ENCODE measurements around the gene TRERF1. TPM values are rescaled to one million over a fixed set of nuclear protein-coding genes. Genes with fewer than 3 reads are reported as not detected.
A peak's percentile ranks its signal among the peaks of the same experiment; 100 is the strongest.

TRERF1 gene
- total RNA-seq, 1 donor from 2014 or later: 3.8 TPM

DNA sequence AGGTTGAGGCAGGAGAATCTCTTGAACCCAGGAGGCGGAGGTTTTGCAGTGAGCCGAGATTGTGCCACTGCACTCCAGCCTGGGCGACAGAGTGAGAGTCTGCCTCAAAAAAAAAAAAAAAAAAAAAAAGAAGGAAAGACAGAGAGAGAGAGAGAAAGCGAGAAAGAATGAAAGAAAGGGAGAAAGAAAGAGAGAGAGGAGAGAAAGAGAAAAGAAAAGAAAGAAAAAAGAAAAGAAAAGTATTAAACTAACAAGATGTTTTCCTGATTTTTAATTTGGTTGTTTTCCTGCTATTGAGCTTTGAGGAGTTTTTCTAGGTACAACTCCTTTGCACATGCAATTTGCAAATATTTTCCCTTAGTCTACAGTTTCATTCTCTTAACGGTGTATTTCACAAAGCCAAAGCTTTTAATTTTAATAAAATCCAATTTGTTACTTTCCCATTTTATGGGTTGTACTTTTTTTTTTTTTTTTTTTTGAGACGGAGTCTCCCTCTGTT, 10.8 kb upstream of the TRERF1 start:
- intact Hi-C loops (cut with DNase I): no loop called here

DNA sequence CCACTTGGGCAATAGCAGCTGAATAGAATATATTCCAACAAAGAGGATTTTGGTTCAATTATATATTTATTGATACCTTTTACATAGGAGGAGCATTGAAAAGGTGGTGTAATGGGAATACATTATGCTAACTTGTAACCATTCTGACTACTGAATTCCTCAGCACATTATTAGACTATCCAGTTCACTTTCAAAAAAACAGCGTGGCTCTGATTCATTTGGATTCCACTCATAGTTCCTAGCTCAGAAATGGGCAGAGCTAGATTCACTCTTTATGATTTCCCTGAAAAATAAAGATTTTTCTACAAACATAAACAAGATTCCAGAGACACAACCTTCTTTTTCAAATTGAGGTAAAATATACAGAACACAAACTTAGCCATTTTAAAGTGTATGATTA, 9.2 kb upstream of the TRERF1 start:
- H3K9me3 ChIP-seq: no peaks in the 10 kb centered on the region
- ATAC-seq: no peak
- TF ChIP-seq, protein P1, sequence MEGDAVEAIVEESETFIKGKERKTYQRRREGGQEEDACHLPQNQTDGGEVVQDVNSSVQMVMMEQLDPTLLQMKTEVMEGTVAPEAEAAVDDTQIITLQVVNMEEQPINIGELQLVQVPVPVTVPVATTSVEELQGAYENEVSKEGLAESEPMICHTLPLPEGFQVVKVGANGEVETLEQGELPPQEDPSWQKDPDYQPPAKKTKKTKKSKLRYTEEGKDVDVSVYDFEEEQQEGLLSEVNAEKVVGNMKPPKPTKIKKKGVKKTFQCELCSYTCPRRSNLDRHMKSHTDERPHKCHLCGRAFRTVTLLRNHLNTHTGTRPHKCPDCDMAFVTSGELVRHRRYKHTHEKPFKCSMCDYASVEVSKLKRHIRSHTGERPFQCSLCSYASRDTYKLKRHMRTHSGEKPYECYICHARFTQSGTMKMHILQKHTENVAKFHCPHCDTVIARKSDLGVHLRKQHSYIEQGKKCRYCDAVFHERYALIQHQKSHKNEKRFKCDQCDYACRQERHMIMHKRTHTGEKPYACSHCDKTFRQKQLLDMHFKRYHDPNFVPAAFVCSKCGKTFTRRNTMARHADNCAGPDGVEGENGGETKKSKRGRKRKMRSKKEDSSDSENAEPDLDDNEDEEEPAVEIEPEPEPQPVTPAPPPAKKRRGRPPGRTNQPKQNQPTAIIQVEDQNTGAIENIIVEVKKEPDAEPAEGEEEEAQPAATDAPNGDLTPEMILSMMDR (IDR thresholded peaks at IDR 0.05): no peak
- intact Hi-C loops (cut with DNase I): no loop called here
- no peak for DNase-seq
- no peaks in the 10 kb centered on the region for H3K36me3 ChIP-seq
- H3K4me3 ChIP-seq: no peak overlapping the region
- H3K27ac ChIP-seq: no peak overlapping the region
- H3K27me3 ChIP-seq: no peaks in the 10 kb centered on the region
- no peaks in the 10 kb centered on the region for H3K4me1 ChIP-seq

More for the DNA sequence above, 10.8 kb upstream of the TRERF1 start:
- no peak overlapping the region for H3K27ac ChIP-seq
- no peaks in the 10 kb centered on the region for H3K4me1 ChIP-seq
- H3K4me3 ChIP-seq: no peak overlapping the region
- H3K27me3 ChIP-seq: no peaks in the 10 kb centered on the region
- H3K36me3 ChIP-seq: no peaks in the 10 kb centered on the region
- ATAC-seq (no peak), DNase-seq (no peak)
- H3K9me3 ChIP-seq: no peaks in the 10 kb centered on the region
- TF ChIP-seq, protein P1 (IDR thresholded peaks at IDR 0.05): no peak

DNA sequence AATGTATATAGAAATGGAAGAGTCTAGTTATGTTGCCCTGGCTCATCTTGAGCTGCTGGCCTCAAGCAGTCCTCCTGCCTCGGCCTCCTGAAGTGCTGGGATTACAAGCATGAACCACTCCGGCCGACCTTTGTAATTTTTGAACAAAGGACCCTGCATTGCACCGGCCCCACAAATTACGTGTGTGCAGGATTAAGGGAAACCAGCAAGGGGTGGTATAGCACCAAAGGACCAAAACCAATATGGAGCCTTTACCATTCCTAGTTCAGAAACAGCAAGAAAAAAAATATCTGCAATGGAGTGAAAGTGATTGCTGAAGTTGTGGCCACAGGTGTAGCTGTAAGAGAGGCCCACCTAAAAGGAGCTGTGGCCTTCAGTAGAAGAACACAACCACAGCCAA, 8.2 kb upstream of the TRERF1 start:
- Histone ChIP-seq H3K27me3 (no peaks in the 10 kb centered on the region), H3K4me3 (no peak overlapping the region), H3K4me1 (no peaks in the 10 kb centered on the region), H3K9me3 (no peaks in the 10 kb centered on the region), H3K27ac (no peak overlapping the region), H3K36me3 (no peaks in the 10 kb centered on the region)
- intact Hi-C loops (cut with DNase I): no loop called here
- TF ChIP-seq, protein P1 (IDR thresholded peaks at IDR 0.05): no peak
- DNase-seq (no peak), ATAC-seq (no peak)

DNA sequence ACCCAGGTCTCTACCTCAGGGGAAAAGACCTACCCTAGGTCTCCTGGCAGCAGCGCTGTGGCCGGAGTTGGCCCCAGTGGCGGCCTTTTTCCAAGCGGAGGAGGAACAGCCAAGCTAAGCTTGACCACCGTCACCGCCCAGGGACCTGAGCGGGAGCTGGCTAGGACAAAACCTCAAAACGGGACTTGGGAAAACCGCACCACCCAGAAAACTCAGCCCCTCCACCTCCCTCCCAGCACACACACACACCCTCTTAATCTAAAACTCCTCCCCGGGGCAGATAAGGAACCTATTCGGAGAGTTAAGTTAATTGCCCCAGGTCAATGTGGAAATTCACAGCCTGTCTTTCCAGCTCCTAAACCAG, 2.7 kb upstream of the TRERF1 start:
- TF ChIP-seq, protein P1 (IDR thresholded peaks at IDR 0.05): no peak
- no peaks in the 10 kb centered on the region for H3K27me3 ChIP-seq
- no peaks in the 10 kb centered on the region for H3K9me3 ChIP-seq
- intact Hi-C loops (cut with DNase I): no loop called here
- peaks cover 21% of the 10 kb centered on the region for H3K4me1 ChIP-seq
- ATAC-seq: no peak
- H3K27ac ChIP-seq: no peak overlapping the region
- H3K4me3 ChIP-seq: no peak overlapping the region
- H3K36me3 ChIP-seq: no peaks in the 10 kb centered on the region
- DNase-seq: no peak

DNA sequence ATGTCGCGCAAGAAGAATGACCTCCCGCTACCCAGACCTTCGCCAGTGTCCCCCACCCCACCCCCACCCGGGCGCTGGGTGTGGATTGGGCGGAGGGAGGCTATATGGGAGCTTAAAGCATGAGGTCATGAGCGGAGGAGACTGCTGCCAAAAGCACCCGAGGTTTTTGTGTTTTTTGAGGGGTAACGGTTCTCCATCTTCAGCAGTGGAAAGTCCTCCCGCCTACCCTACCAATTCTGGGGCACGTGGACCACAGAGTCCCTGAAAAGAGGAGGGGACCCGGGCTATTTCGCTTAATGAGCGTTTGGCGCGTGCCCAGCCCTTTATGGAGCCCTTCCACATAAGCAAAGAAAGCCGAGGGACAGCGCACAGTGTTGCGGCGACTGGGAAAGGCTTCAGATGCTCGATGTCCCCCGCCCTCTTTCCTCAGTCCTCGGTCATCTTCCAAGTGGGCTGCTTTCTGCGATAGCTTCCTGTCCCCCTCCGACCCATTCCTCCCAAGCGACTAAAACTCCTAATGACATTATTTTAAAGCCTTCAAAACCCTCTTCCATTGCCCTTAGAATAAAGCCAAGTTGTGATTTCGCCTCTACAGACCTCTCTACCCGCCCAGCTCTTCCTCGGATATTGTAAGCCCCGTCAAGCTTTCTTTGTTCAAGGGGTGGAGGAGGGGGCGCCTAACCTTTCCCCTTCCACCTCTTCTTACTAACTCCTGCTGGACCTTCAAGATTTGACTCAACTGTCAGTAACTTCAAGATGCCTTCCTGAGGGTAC, 2.1 kb upstream of the TRERF1 start:
- Histone ChIP-seq H3K36me3 (no peaks in the 10 kb centered on the region), H3K4me3 (peak overlapping the region; percentile 85), H3K4me1 (peaks cover 22% of the 10 kb centered on the region), H3K27me3 (no peaks in the 10 kb centered on the region), H3K27ac (no peak overlapping the region), H3K9me3 (no peaks in the 10 kb centered on the region)
- DNase-seq (no peak), ATAC-seq (peak; percentile 1)
- intact Hi-C loops (cut with DNase I): no loop called here
- TF ChIP-seq, protein P1 (IDR thresholded peaks at IDR 0.05): no peak

All from upper lobe of right lung (tissue), 1 donor.